T-cell (primary cell): ENCODE data around the gene SVEP1. TPM values are rescaled to one million over a fixed set of nuclear protein-coding genes. Genes with fewer than 3 reads are reported as not detected.

Experiments used
- ATAC-seq, 4 experiments: fragments of 200-7000 bp in 3 of 4; fragments of 150-1000 bp in 1 of 4; cut with Tn5 transposase; replicated peaks in 1 of 4; 1 replicate in 3 of 4; 2 replicates in 1 of 4; pipeline ENCODE4 v1.10.0; 2021; ENCODE audit warnings: moderate library complexity in 3 of 4, mild to moderate bottlenecking in 2 of 4, moderate number of reproducible peaks in 1 of 4
- CTCF ChIA-PET, 2 donors: fragments of 300-600 bp; sonication (Branson Sonifier 250); formaldehyde crosslinking; loops; one replicate each; lab custom pipeline; 2022; ENCODE audit warnings: antibody characterized with exemption in 2 of 2; lab: Charles Lee
- POLR2A ChIA-PET, 2 donors: fragments of 300-600 bp; sonication (Branson Sonifier 250); formaldehyde crosslinking; loops; one replicate each; lab custom pipeline; 2022; ENCODE audit warnings: antibody characterized with exemption in 2 of 2; lab: Charles Lee
- DNase-seq, 35 experiments: peaks; one replicate each; pipeline versions ENCODE4 v3.0.0 to v3.0.0-alpha.2; 2013 to 2023
- H3K27ac ChIP-seq: one replicate; pipeline ENCODE4 v1.5.1; 2013; ENCODE audit warnings: low read length
- H3K27me3 ChIP-seq, 2 experiments: replicated peaks in 1 of 2; 1 replicate in 1 of 2; 2 replicates in 1 of 2; pipeline versions ENCODE4 v1.6.1 to v1.7.0; 2013; ENCODE audit warnings: low read length in 1 of 2, mixed read lengths in 1 of 2; ENCODE audit not compliant: control insufficient read depth in 2 of 2, insufficient read depth in 2 of 2; ENCODE audit errors: extremely low read depth in 1 of 2
- H3K36me3 ChIP-seq, 2 donors: 1 replicate in 1 of 2; 2 replicates in 1 of 2; pipeline versions ENCODE4 v1.6.1 to v1.7.0; 2013; ENCODE audit warnings: low read length in 1 of 2; ENCODE audit not compliant: control insufficient read depth in 2 of 2, insufficient read depth in 1 of 2; ENCODE audit errors: extremely low read depth in 1 of 2
- H3K4me1 ChIP-seq, 2 experiments: 1 replicate in 1 of 2; 2 replicates in 1 of 2; pipeline versions ENCODE4 v1.6.1 to v1.7.0; 2013; ENCODE audit warnings: low read length in 2 of 2, mixed read lengths in 1 of 2; ENCODE audit not compliant: insufficient read depth in 2 of 2, control insufficient read depth in 1 of 2; ENCODE audit errors: extremely low read depth in 1 of 2
- H3K4me3 ChIP-seq, 2 donors: 1 replicate in 1 of 2; 2 replicates in 1 of 2; pipeline versions ENCODE4 v1.5.1 to v1.7.0; 2013; ENCODE audit warnings: mild to moderate bottlenecking in 2 of 2, low read length in 1 of 2, moderate library complexity in 1 of 2; ENCODE audit not compliant: control insufficient read depth in 1 of 2; ENCODE audit errors: extremely low read depth in 1 of 2
- H3K9me3 ChIP-seq: 2 replicates; pipeline ENCODE4 v1.7.0; 2013
- H3K27ac Mint-ChIP-seq, 2 donors: one replicate each; pipeline ENCODE4 v1.8.0; 2020 to 2021; ENCODE audit warnings: mild to moderate bottlenecking in 2 of 2, mixed read lengths in 2 of 2
- H3K27me3 Mint-ChIP-seq, 2 donors: one replicate each; pipeline ENCODE4 v1.8.0; 2021 to 2022; ENCODE audit warnings: mixed read lengths in 2 of 2
- H3K36me3 Mint-ChIP-seq: one replicate; pipeline ENCODE4 v1.8.0; 2021; ENCODE audit warnings: mixed read lengths
- H3K4me1 Mint-ChIP-seq, 3 donors: one replicate each; pipeline ENCODE4 v1.8.0; 2020 to 2022; ENCODE audit warnings: mixed read lengths in 3 of 3, mild to moderate bottlenecking in 1 of 3
- H3K4me3 Mint-ChIP-seq, 3 donors: one replicate each; pipeline ENCODE4 v1.8.0; 2020 to 2022; ENCODE audit warnings: mild to moderate bottlenecking in 3 of 3, mixed read lengths in 3 of 3, moderate library complexity in 3 of 3
- H3K9me3 Mint-ChIP-seq, 3 donors: one replicate each; pipeline ENCODE4 v1.8.0; 2020 to 2022; ENCODE audit warnings: mixed read lengths in 3 of 3
- WGBS: methylation state at CpG from one replicate; pipeline ENCODE4 v1.1.5; 2013; ENCODE audit warnings: missing lambda C conversion rate; ENCODE audit not compliant: insufficient coverage; 5-methylcytosine and 5-hydroxymethylcytosine counted together
- total RNA-seq, 35 experiments: library from RNA in 6 of 35; stranded (reverse) in 6 of 35; fragments of 120-200 nt in 1 of 35; gene quantifications; one replicate each; pipeline versions ENCODE4 v1.2.1 to v1.2.4 and lab custom pipeline; 2013 to 2026

SVEP1 gene
- total RNA-seq, 5 donors from 2014 or later (not counting 1 experiment from before 2014, with no cell fraction given), result 0.03 to 0.12 (median 0.10) TPM; not detected in 2

- ChIA-PET CTCF (no interaction called here), POLR2A (no interaction called here)
- Mint-ChIP-seq H3K27me3 (peaks cover 0 to 3% of the 10 kb centered on the region in 2 donors), H3K4me3 (no peak overlapping the region), H3K36me3 (no peaks in the 10 kb centered on the region), H3K4me1 (peaks cover 0 to 11% (median 9%) of the 10 kb centered on the region in 3 donors), H3K9me3 (no peaks in the 10 kb centered on the region), H3K27ac (no peak overlapping the region)
- H3K27me3 ChIP-seq, result no peaks in the 10 kb centered on the region
- no peak overlapping the region for H3K4me3 ChIP-seq
- H3K9me3 ChIP-seq, result no peaks in the 10 kb centered on the region
- H3K36me3 ChIP-seq, result no peaks in the 10 kb centered on the region
- no peak for DNase-seq
- WGBS, result no CpG with 5 or more reads among the region's 4 CpGs
- ATAC-seq, result no peak
- H3K4me1 ChIP-seq, result no peaks in the 10 kb centered on the region
- no peak overlapping the region for H3K27ac ChIP-seq
Measured at GRCh38 chr9:110319781-110320492, 259.6 kb downstream of the SVEP1 start.

- no peaks in the 10 kb centered on the region for H3K36me3 Mint-ChIP-seq
- ATAC-seq (no peak), DNase-seq (no peak)
- no peaks in the 10 kb centered on the region for H3K36me3 ChIP-seq
- WGBS, result no CpG with 5 or more reads among the region's 4 CpGs
- H3K4me3 Mint-ChIP-seq, result no peak overlapping the region
- peaks cover 0 to 2% (median 0%) of the 10 kb centered on the region in 3 donors for H3K9me3 Mint-ChIP-seq
- ChIA-PET POLR2A (no interaction called here), CTCF (no interaction called here)
- H3K4me1 ChIP-seq, result no peaks in the 10 kb centered on the region
- no peak overlapping the region for H3K4me3 ChIP-seq
- no peak overlapping the region for H3K27ac ChIP-seq
- peaks cover 0 to 3% of the 10 kb centered on the region in 2 donors for H3K27me3 Mint-ChIP-seq
- H3K27me3 ChIP-seq, result no peaks in the 10 kb centered on the region
- no peak overlapping the region for H3K27ac Mint-ChIP-seq
- no peaks in the 10 kb centered on the region for H3K9me3 ChIP-seq
- H3K4me1 Mint-ChIP-seq, result peaks cover 0 to 11% (median 9%) of the 10 kb centered on the region in 3 donors
Measured at GRCh38 chr9:110317911-110318310, 261.6 kb downstream of the SVEP1 start.

GRCh38 chr9:110316261-110317075 is 263.1 kb downstream of the SVEP1 start:
- CTCF ChIA-PET, result no interaction called here
- Histone ChIP-seq H3K36me3 (no peaks in the 10 kb centered on the region), H3K27me3 (no peaks in the 10 kb centered on the region), H3K27ac (no peak overlapping the region), H3K4me3 (no peak overlapping the region), H3K9me3 (no peaks in the 10 kb centered on the region), H3K4me1 (no peaks in the 10 kb centered on the region)
- DNase-seq (no peak), ATAC-seq (no peak)
- peak overlapping the region in 1 of 2 donors; percentile 0 for H3K27ac Mint-ChIP-seq
- no peaks in the 10 kb centered on the region for H3K36me3 Mint-ChIP-seq
- no peaks in the 10 kb centered on the region for H3K27me3 Mint-ChIP-seq
- H3K4me3 Mint-ChIP-seq, result peak overlapping the region; percentile 22 to 54 (median 51)
- H3K9me3 Mint-ChIP-seq, result peaks cover 0 to 7% (median 4%) of the 10 kb centered on the region in 3 donors
- WGBS, result 72% methylated on average over 2 of the region's 6 CpGs
- H3K4me1 Mint-ChIP-seq, result peaks cover 0 to 11% (median 9%) of the 10 kb centered on the region in 3 donors
- POLR2A ChIA-PET, result no interaction called here

Other genes starting within 250 kb of the SVEP1 start
- gene TXNDC8, start 241.9 kb downstream of the SVEP1 start, total RNA-seq, result not detected
- not detected for gene MUSK, start 89.0 kb upstream of the SVEP1 start, total RNA-seq